NCI-H128 (cell line): ENCODE measurements around the gene SPATA22.
"Not testable (repeated sequence)": the region's sequence is repeated elsewhere in the genome, so short reads cannot be mapped to it uniquely, and the experiment has no call there.

Source experiments
- DNase-seq: peaks from one replicate; lab custom pipeline; 2025; ENCODE audit not compliant: unreplicated experiment; lab: John Stamatoyannopoulos, UW

Gene SPATA22

GRCh38 chr17:3471599-3471998, at the start of gene SPATA22:
SPATA22 (minus strand) TSS chr17:3471819; CDS start chr17:3469325, 2,494 bp downstream.
- no peak for DNase-seq

GRCh38 chr17:3519472-3519871, 47.9 kb upstream of the SPATA22 start:
- DNase-seq = not testable (repeated sequence)

- no peak for DNase-seq
These were observed 43.3 kb upstream of the SPATA22 start for GRCh38 chr17:3514873-3515272.

GRCh38 chr17:3514167-3514566, 42.5 kb upstream of the SPATA22 start:
- not testable (repeated sequence) for DNase-seq

- no peak for DNase-seq
These were observed 41.9 kb upstream of the SPATA22 start for GRCh38 chr17:3513305-3514035.

GRCh38 chr17:3512505-3513171, 41.0 kb upstream of the SPATA22 start:
- DNase-seq = no peak

GRCh38 chr17:3511852-3512504, 40.4 kb upstream of the SPATA22 start:
- no peak for DNase-seq

- DNase-seq = no peak
These were observed 38.5 kb upstream of the SPATA22 start for GRCh38 chr17:3510090-3510489.

- no peak for DNase-seq
These were observed 36.2 kb upstream of the SPATA22 start for GRCh38 chr17:3507869-3508268.

GRCh38 chr17:3507071-3507470, 35.5 kb upstream of the SPATA22 start:
- no peak for DNase-seq

- DNase-seq = no peak
These were observed 34.4 kb upstream of the SPATA22 start for GRCh38 chr17:3506054-3506453.

- no peak for DNase-seq
These were observed 33.4 kb upstream of the SPATA22 start for GRCh38 chr17:3505008-3505407.

- no peak for DNase-seq
These were observed 31.7 kb upstream of the SPATA22 start for GRCh38 chr17:3503285-3503684.

GRCh38 chr17:3502466-3502865, 30.8 kb upstream of the SPATA22 start:
- DNase-seq = no peak

- no peak for DNase-seq
These were observed 29.7 kb upstream of the SPATA22 start for GRCh38 chr17:3501344-3501743.

- no peak for DNase-seq
These were observed 25.5 kb upstream of the SPATA22 start for GRCh38 chr17:3497101-3497500.

GRCh38 chr17:3485481-3486068, 14.0 kb upstream of the SPATA22 start:
- no peak for DNase-seq

GRCh38 chr17:3482852-3483251, 11.2 kb upstream of the SPATA22 start:
- no peak for DNase-seq

GRCh38 chr17:3479988-3480387, 8.4 kb upstream of the SPATA22 start:
- no peak for DNase-seq

- no peak for DNase-seq
These were observed 4.4 kb upstream of the SPATA22 start, which contains the start of gene ASPA for GRCh38 chr17:3475812-3476610. ASPA (plus strand) TSS chr17:3475997; CDS start chr17:3476160, 163 bp downstream.

GRCh38 chr17:3475251-3475685, 3.6 kb upstream of the SPATA22 start:
- no peak for DNase-seq
